GM12891 (cell line): ENCODE measurements around the gene HOMER3.

Source experiments
- PAX5 ChIP-seq: IDR thresholded peaks from 2 replicates; pipeline ENCODE4 v1.6.1; 2011; ENCODE audit warnings: low read length, moderate library complexity, mild to moderate bottlenecking; ENCODE audit not compliant: insufficient read depth, severe bottlenecking
- POLR2A ChIP-seq: IDR thresholded peaks from 2 replicates; pipeline ENCODE4 v1.6.1; 2011; ENCODE audit warnings: low read depth, low read length, control low read depth
- POLR2AphosphoS5 ChIP-seq: IDR thresholded peaks from 2 replicates; pipeline ENCODE4 v1.6.1; 2011; ENCODE audit warnings: low read depth, low read length, control low read depth
- POU2F2 ChIP-seq: IDR thresholded peaks from 2 replicates; pipeline ENCODE4 v1.6.1; 2011; ENCODE audit warnings: low read depth, mild to moderate bottlenecking, control low read depth, low read length, moderate library complexity
- SPI1 ChIP-seq: IDR thresholded peaks from 2 replicates; pipeline ENCODE4 v1.6.1; 2011; ENCODE audit warnings: low read depth, low read length, control low read depth
- TAF1 ChIP-seq: IDR thresholded peaks from 2 replicates; pipeline ENCODE4 v1.6.1; 2011; ENCODE audit warnings: low read depth, low read length, control low read depth

DNA sequence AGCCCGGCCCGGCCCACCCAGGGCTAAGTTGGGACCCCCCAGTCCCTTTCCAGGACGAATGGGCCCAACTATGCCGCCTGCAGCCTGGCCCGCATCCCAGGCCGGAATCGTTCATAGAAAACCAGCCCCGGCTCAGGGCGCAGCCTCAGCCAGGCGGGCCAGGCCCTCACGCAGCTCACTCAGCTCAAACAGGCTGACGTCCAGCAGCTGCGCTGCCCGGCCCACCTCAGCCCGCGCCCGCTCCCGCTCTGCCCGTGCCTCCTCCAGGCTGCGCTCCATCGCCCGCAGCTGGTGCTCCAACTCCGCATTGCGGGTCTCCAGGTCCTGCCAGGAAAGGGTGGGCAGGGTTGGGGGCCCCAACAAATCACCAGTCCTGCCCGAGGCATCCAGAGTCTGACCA lies 11.7 kb downstream of the HOMER3 start:
- TF ChIP-seq POLR2AphosphoS5 (no peak; the same call in 1 of the 2 replicates), POLR2A (no peak), PAX5 (no peak), SPI1 (no peak), TAF1 (no peak), POU2F2 (no peak)
